GM19351 (cell line): ENCODE data around the gene CYP8B1.
"Not testable (repeated sequence)": the region's sequence is repeated elsewhere in the genome, so short reads cannot be mapped to it uniquely, and the experiment has no call there.

ENCODE experiments used
- ATAC-seq: cut with Tn5 transposase; IDR thresholded peaks from one replicate; pipeline ENCODE4 v1.9.1; 2021; ENCODE audit warnings: mild to moderate bottlenecking, moderate library complexity; ENCODE audit not compliant: unreplicated experiment

The CYP8B1 gene

GRCh38 chr3:42887084-42887483, 11.4 kb upstream of the CYP8B1 start:
- ATAC-seq = no peak

DNA sequence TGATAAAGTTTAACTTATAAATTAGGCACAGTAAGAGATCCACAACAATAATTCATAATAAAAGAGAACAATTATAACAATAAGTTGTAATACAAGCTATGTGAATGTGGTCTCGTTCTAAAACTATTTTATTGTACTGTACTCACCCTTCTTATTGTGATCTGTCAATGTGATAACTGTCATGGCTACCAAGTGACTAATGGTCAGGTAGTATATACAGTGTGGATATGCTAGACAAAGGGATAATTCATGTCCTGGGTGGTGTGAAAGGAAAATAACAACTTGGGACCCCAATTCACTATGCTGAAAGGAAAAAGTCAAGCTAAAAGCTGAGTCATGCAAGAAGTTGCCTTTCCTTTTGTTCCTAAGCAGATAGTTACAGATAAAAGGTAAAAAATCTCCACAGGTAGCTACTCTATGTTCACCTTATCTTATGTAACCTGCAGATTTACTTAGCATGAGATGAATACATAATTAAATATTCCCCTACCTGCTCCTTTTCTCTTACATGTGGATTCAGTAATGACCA, 10.7 kb upstream of the CYP8B1 start:
- ATAC-seq = no peak

- ATAC-seq = no peak
Measured at GRCh38 chr3:42884324-42884723, 8.6 kb upstream of the CYP8B1 start.

GRCh38 chr3:42883251-42883930, 7.7 kb upstream of the CYP8B1 start:
- ATAC-seq = not testable (repeated sequence)

- ATAC-seq = peak; percentile 98
Measured at GRCh38 chr3:42880601-42881451, 5.1 kb upstream of the CYP8B1 start.

GRCh38 chr3:42880183-42880582, 4.5 kb upstream of the CYP8B1 start:
- ATAC-seq = no peak

GRCh38 chr3:42877881-42878280, 2.2 kb upstream of the CYP8B1 start:
- ATAC-seq = no peak

DNA sequence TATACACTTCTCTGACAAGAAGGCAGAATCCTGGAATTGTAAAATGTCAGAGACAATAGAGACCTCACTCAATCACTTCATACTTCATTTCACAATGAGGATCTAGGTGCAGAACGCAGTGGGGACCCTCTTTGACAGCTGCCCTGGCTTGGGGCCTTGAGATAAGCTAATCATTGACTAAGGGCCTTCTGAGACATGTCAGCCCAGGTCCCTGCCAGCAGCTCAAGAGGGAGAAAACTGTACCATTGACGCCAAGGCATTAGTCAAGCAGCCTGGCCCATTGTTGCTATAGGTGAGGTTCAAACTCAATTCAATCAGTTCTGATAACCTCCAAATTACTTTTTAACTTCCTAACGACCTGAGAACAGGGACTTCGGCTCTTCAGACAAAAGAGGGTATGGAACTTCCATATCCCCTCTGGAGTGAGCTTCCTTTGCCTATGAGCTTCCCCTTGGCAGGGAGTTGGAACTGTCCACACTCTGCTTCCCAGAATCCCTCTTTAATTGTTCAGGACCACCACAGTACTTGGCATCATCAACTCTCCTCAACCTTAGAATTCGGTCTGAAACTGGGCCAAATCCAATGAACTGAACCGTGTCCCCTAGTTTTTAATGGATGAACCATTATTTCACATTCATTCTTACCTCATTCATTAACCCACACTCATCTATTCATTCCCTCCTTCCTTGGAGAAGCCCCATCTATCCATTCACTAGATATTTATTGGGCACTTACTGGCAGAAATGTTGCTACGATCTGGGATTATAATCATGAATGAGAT, 1.5 kb upstream of the CYP8B1 start:
- ATAC-seq = no peak

GRCh38 chr3:42876401-42876800, 722 bp upstream of the CYP8B1 start:
- ATAC-seq = no peak

DNA sequence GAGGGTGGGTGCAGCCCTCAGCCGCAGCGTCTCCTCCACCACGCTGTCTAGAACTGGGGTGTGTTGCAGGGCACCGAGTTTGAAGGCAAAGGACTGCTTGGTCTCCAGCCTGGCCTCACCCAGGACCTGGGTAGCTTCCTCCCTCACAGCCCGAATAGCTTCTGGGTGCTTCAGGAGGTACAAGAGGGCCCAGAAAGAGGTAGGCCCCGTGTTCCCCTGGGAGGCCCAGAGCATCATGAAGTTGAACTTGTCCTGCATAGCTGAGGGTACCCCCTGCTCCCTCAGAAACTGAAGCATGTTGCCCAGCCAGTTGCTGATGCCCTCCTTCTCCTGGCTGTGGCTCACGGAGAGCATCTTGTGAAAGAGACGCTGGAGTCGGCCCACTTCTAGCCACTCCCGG, 930 bp downstream of the CYP8B1 start:
- no peak for ATAC-seq

- no peak for ATAC-seq
Measured at GRCh38 chr3:42873221-42873982, 2.3 kb downstream of the CYP8B1 start.

DNA sequence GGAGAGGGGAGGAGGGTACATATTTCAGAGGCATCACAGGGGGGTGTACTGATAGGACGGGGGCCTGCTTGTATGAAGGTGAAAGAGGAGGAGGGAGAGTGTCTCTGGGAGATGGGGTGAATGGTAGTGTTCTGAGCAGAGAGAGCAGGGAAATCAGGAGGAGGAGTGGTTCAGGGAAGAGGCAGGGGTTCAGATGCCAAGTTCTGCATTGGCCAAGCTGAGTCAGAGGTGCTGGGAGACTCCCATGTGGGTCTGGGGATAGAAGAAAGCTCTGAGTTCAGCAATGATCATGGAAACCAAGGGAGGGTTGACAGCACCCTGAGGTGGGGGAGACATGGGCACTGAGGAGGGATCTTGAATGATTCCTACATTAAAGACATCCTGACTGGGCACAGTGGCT, 3.0 kb downstream of the CYP8B1 start:
- no peak for ATAC-seq

DNA sequence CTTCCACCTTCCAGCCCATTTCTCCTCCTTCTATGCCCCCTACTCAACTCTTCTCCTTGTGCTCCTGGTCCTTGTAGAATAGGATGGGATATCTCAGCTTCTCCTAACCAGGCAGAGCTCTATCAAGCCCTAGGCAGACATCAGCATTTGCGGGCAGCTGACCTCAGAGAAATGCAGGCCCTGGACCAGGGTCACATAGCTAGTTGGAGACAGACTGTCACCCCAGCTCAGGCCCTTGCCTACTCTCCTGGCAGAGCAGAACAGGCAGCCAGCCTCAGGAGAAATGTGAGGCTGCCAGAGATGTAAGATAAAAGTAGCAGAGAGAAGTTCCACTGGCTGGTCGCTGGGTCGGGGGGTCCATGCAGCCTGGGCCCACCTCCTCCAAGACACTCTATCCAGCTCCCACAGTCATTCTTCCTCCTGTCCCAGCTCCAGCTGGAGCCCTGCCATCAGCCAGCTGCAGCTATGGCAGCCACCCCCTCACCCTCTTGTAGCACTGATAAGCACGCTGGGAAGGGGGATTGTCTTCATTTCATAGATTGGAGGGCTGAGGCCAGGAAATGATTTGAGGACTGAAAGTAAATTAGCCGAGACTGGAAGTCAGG, 4.0 kb downstream of the CYP8B1 start:
- no peak for ATAC-seq

DNA sequence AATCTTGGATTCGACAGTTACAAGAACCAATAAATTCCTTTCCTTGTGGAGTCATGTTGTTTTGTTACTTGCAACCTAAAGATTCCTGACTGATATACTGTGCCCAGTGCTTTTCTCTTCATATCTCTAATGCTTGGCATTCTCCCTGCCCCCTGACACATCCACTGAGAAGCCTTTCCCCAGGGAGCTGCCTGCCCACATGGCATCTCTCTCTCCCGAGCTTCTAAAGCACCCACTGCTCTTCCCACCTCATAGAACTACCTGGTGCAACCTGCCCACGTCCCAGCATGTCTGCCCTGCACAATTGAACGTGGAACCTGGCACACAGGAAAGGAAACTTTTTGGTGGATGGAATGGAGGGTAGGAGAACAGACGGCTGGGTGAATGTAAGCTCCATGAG, 6.8 kb downstream of the CYP8B1 start:
- no peak for ATAC-seq

DNA sequence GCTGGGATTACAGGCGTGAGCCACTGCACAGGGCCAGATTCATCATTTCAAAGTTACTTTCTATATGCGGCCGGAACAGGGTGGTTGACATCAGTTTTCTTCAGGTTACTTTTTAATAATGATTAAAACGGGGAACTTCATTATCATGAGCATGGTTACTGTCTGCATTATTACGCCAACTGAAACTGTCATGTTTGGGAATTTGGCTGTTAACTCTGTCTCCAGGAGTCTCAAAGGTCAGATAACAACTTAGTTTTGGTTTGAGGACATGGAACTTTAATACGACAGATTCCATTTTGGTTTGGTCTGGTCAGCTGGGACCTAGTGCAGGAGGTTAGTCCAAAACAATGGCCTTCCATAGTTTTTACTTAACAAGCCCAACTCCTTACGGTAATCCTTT, 8.5 kb downstream of the CYP8B1 start:
- no peak for ATAC-seq

DNA sequence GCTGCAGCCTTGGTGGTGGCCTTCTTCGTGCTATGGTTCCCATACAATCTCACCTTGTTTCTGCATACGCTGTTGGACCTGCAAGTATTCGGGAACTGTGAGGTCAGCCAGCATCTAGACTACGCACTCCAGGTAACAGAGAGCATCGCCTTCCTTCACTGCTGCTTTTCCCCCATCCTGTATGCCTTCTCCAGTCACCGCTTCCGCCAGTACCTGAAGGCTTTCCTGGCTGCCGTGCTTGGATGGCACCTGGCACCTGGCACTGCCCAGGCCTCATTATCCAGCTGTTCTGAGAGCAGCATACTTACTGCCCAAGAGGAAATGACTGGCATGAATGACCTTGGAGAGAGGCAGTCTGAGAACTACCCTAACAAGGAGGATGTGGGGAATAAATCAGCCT, 10.4 kb downstream of the CYP8B1 start:
- ATAC-seq = no peak

GRCh38 chr3:42864321-42864950, 11.2 kb downstream of the CYP8B1 start:
- no peak for ATAC-seq

- no peak for ATAC-seq
Measured at GRCh38 chr3:42856544-42856943, 19.1 kb downstream of the CYP8B1 start.

- no peak for ATAC-seq
Measured at GRCh38 chr3:42855547-42856380, 19.9 kb downstream of the CYP8B1 start.
